MM.1S (cell line): ENCODE results near the gene SCAI.

Source experiments
- CTCF ChIP-seq: fragments of 300-600 bp; sonication (generic); IDR thresholded peaks from 2 replicates; pipeline ENCODE4 v1.5.1; 2016; ENCODE audit warnings: antibody characterized with exemption, low read length, mixed read lengths
- EZH2 ChIP-seq: fragments of 300-600 bp; sonication (generic); optimal IDR thresholded peaks from 2 replicates; pipeline ENCODE3; 2017; ENCODE audit warnings: low read depth, mild to moderate bottlenecking, antibody characterized with exemption, low read length, mixed read lengths
- EZH2phosphoT487 ChIP-seq: fragments of 300-600 bp; sonication (generic); IDR thresholded peaks from 2 replicates; pipeline ENCODE4 v1.6.1; 2018; ENCODE audit warnings: antibody characterized with exemption, low read length

DNA sequence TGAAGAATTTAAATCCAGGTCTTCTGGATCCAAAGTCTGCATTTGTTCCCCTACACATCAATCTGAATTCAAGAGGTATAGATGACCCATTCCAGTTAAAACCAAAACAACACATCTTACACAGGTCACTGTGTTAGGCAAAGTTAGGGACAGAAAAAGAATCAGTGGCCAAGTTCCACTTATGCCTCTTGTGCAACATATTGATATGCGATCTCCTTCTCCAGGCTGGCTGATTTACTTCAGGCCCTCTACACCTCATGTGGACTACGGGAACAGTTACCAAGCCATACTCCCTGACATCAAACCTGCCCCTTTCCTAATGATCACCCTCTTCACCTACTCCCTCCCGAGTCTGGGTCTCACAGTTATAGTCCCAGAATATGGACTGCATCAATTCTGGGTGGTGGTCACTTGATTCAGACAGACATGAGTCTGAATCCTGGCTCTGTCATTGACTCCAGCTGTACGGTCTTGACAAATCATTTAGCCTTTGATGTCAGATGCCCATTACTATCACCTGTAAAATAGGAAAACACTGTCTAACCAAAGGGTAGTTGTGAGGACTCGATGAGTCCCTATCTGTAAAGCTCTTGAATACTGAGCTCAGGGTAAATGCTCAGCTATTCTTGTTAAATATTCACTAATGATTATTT, 228.4 kb downstream of the SCAI start:
- no peak for TF ChIP-seq CTCF
- no peak for TF ChIP-seq EZH2phosphoT487
- no peak for TF ChIP-seq EZH2
